NCI-H524 (cell line): Measurements from ENCODE around the gene PRRT1B.
"Not testable (repeated sequence)": the region's sequence is repeated elsewhere in the genome, so short reads cannot be mapped to it uniquely, and the experiment has no call there.

Source experiments
- DNase-seq, 2 experiments: peaks; one replicate each; lab custom pipeline; 2025; lab: John Stamatoyannopoulos, UW

Gene PRRT1B

GRCh38 chr9:131522257-131523085 is 22.9 kb upstream of the PRRT1B start:
- DNase-seq = no peak

- no peak for DNase-seq
Observed at GRCh38 chr9:131523086-131523388, 22.3 kb upstream of the PRRT1B start.

- no peak for DNase-seq
Observed at GRCh38 chr9:131523451-131524435, 21.6 kb upstream of the PRRT1B start.

GRCh38 chr9:131524665-131525315 is 20.5 kb upstream of the PRRT1B start:
- no peak for DNase-seq

- DNase-seq = no peak
Observed at GRCh38 chr9:131525643-131526565, 19.4 kb upstream of the PRRT1B start.

GRCh38 chr9:131528186-131528585 is 17.1 kb upstream of the PRRT1B start:
- no peak for DNase-seq

GRCh38 chr9:131528886-131529505 is 16.3 kb upstream of the PRRT1B start:
- no peak for DNase-seq

GRCh38 chr9:131529597-131530545 is 15.5 kb upstream of the PRRT1B start:
- DNase-seq = no peak

GRCh38 chr9:131530546-131530919 is 14.8 kb upstream of the PRRT1B start:
- peak in 1 of 2 experiments; percentile 41 for DNase-seq

- DNase-seq = peak; percentile 74 to 90
Observed at GRCh38 chr9:131530920-131531832, 14.1 kb upstream of the PRRT1B start, which contains the start of gene UCK1. Gene UCK1 (minus strand): TSS chr9:131531263. CDS start chr9:131531174, 89 bp downstream.

- DNase-seq = no peak
Observed at GRCh38 chr9:131534721-131535237, 10.5 kb upstream of the PRRT1B start.

- no peak for DNase-seq
Observed at GRCh38 chr9:131537946-131538345, 7.4 kb upstream of the PRRT1B start.

- no peak for DNase-seq
Observed at GRCh38 chr9:131539223-131539923, 6.0 kb upstream of the PRRT1B start.

GRCh38 chr9:131543141-131543540 is 2.2 kb upstream of the PRRT1B start:
- no peak for DNase-seq

GRCh38 chr9:131545786-131546335 is 538 bp downstream of the PRRT1B start:
- no peak for DNase-seq

GRCh38 chr9:131546336-131547084 is 1.2 kb downstream of the PRRT1B start:
- DNase-seq = peak; percentile 49 to 68

GRCh38 chr9:131549186-131549585 is 3.9 kb downstream of the PRRT1B start:
- DNase-seq = not testable (repeated sequence)
